Ureter (tissue), 1 donor: ENCODE measurements around the gene PNPLA2. TPM values are rescaled to one million over a fixed set of nuclear protein-coding genes. Genes with fewer than 3 reads are reported as not detected.

Source experiments
- DNase-seq: peaks from one replicate; pipeline ENCODE4 v3.0.0-alpha.2; 2020; ENCODE audit warnings: low spot score
- total RNA-seq: library from RNA; stranded (reverse); gene quantifications from one replicate; pipeline ENCODE4 v1.2.4, GENCODE V29; 2023
- donor health status: DM: yes; HTN: yes; CAD: no.

PNPLA2 gene
- total RNA-seq, 1 donor from 2014 or later: 118 TPM

- DNase-seq: no peak
These were observed 40.1 kb downstream of the PNPLA2 start for GRCh38 chr11:858762-859339.

DNA sequence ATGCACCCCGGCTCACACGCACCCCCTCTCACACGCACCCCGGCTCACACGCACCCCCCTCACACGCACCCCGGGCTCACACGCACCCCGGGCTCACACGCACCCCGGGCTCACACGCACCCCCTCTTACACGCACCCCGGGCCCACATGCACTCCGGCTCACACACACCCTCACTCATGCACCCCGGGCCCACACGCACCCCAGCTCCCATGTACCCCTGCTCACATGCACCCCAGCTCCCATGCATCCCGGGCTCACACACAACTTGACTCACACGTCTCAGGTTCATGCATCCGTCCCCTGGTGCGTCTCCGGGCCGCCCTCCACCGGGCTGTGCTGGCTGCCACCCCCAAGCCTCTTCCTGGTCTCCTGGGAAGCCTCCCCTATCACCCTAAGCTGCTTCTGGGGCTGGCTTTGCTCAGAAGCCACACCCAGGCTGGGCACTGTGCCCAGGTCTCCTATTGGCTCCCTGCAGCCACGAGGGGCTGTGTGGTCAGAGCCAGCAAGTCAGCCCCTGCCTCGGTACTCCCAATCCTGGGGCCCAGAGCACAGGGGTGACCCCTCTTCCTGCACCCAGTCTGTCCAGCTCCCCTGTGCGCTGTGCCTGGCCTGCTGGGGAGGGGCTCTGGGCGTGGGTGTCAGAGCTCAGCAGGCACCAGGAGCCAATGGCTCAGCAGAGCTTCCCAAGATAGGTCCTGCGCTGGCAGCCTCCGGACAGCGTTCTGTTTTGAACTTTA, 40.8 kb downstream of the PNPLA2 start:
- peak; percentile 89 for DNase-seq

- no peak for DNase-seq
These were observed 41.8 kb downstream of the PNPLA2 start for GRCh38 chr11:860234-861104.

GRCh38 chr11:861105-861479, 42.4 kb downstream of the PNPLA2 start:
- no peak for DNase-seq

GRCh38 chr11:862081-862661, 43.5 kb downstream of the PNPLA2 start:
- no peak for DNase-seq

DNA sequence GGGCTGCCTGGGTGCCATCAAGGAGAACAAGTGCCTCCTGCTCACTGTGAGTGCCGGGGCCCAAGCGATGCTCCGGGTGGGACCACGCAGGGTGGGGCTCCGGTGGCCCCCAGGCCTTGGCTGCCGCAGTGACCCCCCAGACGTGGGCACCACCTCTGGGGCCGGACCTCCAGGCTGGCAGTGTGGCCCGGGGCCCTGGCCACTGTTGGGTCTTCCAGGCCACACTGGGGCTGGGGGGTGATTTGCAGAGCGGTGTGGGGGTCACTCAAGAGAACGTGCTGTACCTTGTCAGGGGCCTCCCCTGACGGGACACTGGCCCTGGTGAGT, 43.9 kb downstream of the PNPLA2 start:
- no peak for DNase-seq

DNA sequence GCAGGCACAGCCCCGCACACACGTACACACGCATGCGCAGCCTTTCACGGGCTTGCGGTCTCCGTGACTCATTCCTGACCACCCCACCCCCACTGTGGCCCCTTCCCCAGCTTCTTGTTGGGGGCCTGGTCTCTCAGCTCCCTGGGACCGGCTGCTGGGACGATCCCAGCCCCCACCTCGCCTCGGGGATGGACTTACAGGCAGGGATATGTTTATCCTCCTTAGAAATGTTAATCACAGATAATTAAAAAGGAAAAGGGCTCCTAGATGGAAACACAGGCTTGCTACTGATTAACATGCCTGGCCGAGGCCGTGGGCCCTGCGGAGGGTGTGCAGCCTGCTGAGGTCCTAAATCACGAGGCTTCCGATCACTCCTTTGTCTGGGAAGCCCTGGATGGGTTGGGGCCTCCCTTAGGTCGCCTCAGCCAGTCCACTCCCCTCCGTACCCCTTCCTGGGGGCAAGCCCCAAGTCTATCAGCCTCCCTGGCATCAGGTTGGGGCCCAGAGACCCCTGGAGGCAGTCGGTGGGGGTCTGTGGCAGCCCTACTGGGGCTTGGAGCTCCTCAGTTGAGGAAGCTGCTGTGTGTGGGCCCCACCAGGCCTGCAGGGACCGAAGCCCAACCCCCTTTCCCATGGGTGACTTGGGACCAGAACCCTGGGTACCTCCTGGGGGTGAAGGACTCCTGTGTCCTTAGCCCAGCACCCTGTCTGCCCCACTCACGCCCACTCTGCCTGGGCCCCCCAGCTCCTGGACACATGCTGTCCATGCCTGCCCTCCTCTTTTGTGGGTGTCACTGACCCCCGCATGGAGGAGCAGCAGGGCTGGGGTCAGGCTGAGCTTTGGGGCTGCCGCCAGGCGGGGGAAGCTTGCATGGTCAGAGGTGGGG, 44.6 kb downstream of the PNPLA2 start:
- no peak for DNase-seq

DNA sequence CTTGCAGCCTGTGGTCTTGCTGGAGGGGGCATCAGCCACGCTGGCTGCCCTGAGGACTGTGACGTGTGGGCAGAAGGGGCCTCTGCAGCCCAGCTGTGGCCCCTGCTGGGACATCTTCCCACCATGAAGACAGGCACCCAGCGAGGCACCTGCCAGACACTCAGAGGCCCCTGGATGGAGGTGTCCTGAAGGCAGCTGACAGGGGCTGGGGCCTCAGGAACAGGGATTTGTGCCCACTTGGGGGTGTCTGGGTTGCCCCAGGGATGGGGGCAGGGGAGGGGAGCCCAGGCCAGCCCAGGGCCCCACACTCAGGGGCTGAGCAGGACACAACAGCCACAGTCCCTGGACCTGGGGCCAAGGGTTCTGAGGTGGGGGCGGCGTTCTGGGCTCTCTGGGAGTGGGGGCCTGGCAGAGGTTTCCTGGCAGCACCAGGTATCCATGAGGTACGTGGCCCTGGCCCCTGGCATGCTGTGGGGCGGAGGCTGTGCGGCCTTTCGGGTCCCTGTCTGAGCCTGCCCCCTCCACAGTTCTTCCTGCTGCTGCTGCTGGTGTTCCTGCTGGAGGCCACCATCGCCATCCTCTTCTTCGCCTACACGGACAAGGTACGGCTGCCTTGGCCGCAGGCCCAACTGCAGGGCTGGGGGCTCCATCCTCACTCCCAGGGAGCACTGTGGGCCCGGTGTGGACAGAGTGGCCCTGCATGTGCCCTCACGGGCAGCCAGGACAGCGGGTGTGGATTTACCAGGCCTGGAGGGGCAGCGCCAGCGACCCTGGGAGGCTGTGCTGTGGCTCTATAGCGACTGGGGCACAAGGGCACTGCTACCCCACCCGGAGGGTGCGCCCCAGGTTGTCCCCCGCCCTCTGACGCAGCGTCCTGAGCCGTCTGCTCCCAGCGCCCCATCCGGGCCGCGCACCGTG, 45.5 kb downstream of the PNPLA2 start:
- DNase-seq: no peak

- DNase-seq: no peak
These were observed 46.2 kb downstream of the PNPLA2 start for GRCh38 chr11:864898-865297.

GRCh38 chr11:865462-866430, 47.0 kb downstream of the PNPLA2 start:
- DNase-seq: no peak

GRCh38 chr11:866481-866880, 47.8 kb downstream of the PNPLA2 start:
- DNase-seq: no peak

GRCh38 chr11:867856-868358, 49.2 kb downstream of the PNPLA2 start:
- no peak for DNase-seq

DNA sequence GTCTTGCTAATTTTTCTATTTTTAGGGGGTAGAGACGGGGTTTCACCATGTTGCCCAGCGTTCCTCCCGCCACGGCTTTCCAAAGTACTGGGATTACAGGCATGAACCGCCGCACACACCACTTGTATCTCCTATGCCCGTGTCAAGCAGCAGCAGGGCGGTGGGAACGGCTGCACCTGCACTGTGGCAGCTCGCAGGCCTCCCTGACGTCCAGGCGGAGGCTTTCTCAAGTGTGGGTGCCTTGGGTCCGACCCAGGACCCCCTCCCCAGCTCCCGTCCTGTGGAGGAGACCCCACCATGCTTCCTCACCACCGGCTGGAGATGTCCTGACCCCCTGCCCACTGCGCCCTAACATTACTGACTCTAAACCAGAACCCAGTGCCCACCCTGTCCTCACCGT, 49.7 kb downstream of the PNPLA2 start:
- no peak for DNase-seq

DNA sequence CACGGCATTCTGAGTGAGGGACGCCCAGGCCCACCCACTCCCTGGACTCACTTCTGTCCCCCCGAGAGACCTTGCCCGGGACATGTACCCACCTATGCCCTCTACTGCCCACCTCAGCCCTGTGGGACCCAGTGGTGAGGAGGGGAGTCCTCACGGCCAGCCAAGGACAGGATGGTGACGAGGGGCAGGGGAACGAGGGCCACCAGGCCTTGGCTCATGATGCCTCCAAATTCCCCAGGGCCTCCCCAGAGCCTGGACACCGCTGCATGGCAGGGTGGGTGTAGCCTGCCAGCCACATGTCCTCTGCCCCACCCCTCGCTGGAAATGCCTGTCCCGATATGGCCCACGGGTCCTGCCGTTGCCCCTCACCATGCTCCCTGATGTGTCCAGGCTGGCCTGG, 50.1 kb downstream of the PNPLA2 start:
- no peak for DNase-seq

GRCh38 chr11:869399-870126, 50.8 kb downstream of the PNPLA2 start:
- no peak for DNase-seq

- no peak for DNase-seq
These were observed 51.4 kb downstream of the PNPLA2 start for GRCh38 chr11:870127-870413.

GRCh38 chr11:870418-870817, 51.7 kb downstream of the PNPLA2 start:
- no peak for DNase-seq

DNA sequence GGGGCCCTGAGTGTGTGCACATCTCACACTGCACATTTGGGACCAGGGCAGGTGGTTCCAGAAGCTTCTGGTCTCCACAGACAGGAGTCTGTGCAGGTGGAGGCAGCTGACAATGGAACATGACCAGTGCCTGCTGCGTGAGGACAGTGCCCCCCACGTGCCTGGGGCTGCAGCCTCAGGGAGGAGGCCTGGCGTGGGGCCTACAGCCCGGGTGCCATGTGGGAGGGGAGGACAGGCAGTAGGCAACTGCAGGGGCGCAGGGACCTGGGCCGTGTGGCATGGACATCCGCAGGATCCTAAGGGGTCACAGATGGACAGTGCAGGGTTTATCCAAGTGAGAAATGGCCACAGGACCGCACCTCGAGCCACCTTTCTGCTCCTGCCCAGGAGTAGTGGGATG, 52.8 kb downstream of the PNPLA2 start:
- no peak for DNase-seq

DNA sequence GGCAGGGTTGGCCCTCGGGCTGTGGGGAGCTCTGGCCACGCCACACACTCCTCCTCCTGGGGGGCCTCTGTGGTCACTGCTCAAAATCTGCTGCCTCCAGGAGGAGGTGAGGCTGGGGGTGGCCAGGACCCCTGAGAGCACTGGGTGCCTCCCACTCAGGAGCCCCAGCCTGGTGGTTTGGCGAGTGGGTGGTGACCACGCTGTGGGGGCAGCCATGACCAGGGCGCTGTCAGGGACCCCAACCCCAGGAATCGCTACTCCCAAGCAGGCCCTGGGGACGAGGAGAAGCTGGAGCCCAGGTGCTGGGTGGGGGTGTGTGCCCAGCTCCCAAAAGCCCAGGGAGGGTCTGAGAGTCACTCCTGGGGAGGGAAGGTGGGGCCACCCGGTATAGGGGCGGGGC, 54.1 kb downstream of the PNPLA2 start:
- no peak for DNase-seq
